ENCODE data around the gene ADSL. TPM values are rescaled to one million over a fixed set of nuclear protein-coding genes. Genes with fewer than 3 reads are reported as not detected.

ADSL gene
- total and polyA plus RNA-seq, 11 donors = 35.5 to 131 (median 52.0) TPM

DNA sequence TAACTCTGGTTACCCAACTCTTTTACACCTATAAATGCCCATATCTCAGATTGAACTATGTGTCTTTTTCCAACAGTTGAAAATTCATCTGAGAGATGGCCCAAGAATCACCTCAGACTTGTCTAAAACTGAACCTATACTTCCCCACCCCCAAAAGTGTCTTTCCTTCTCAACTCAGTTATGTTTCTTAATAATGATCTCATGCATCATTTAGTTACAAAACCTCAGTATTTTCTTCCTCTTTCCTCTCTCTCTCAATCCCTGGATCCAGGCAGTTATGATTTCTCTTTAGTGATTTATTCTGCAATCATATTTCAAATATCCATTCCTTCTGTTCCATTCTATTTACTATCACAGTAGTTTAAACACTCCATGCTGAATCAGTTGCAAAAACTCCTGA lies 32.3 kb upstream of the ADSL start:
- TF ChIP-seq, protein P1, sequence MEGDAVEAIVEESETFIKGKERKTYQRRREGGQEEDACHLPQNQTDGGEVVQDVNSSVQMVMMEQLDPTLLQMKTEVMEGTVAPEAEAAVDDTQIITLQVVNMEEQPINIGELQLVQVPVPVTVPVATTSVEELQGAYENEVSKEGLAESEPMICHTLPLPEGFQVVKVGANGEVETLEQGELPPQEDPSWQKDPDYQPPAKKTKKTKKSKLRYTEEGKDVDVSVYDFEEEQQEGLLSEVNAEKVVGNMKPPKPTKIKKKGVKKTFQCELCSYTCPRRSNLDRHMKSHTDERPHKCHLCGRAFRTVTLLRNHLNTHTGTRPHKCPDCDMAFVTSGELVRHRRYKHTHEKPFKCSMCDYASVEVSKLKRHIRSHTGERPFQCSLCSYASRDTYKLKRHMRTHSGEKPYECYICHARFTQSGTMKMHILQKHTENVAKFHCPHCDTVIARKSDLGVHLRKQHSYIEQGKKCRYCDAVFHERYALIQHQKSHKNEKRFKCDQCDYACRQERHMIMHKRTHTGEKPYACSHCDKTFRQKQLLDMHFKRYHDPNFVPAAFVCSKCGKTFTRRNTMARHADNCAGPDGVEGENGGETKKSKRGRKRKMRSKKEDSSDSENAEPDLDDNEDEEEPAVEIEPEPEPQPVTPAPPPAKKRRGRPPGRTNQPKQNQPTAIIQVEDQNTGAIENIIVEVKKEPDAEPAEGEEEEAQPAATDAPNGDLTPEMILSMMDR (IDR thresholded peaks at IDR 0.05) = no peak
- TF ChIP-seq POLR2A (IDR thresholded peaks at IDR 0.05) = no peak
- Histone ChIP-seq H3K36me3 (peaks cover 0 to 100% (median 100%) of the 10 kb centered on the region in 9 donors), H3K4me1 (peaks cover 0 to 18% (median 0%) of the 10 kb centered on the region in 12 donors), H3K9me3 (no peaks in the 10 kb centered on the region), H3K4me3 (no peak overlapping the region), H3K27me3 (no peaks in the 10 kb centered on the region), H3K27ac (no peak overlapping the region)
- intact Hi-C loops (cut with DNase I) = no loop called here
- no peak for ATAC-seq
- DNase-seq = no peak

DNA sequence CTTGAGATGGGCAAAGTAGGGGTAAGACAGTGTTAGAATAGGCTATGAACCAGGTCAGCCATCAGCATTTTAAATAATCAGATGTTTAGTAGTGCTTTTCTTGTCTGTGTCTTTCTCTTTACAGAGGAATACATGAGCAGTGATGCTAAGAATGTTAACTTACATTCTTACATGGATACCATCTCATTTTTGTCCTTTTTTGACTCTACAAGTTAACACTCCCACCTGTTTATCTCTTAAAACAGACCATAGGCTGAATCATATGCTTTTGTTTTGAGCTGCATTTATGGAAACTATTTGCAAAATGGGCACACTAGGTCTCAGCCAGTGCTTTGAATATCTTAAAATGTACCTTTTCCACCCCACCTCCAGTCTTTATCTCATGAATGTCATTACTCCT lies 25.6 kb upstream of the ADSL start:
- Histone ChIP-seq H3K27me3 (no peaks in the 10 kb centered on the region), H3K27ac (no peak overlapping the region), H3K9me3 (no peaks in the 10 kb centered on the region), H3K4me3 (no peak overlapping the region), H3K36me3 (peaks cover 0 to 100% (median 94%) of the 10 kb centered on the region in 9 donors), H3K4me1 (no peaks in the 10 kb centered on the region)
- intact Hi-C loops (cut with DNase I) = loop anchor here in 1 of 10 donors (5.0 kb wide), 1 partner anchor 33 kb away; no protein-coding TSS in a partner anchor
- DNase-seq (no peak), ATAC-seq (no peak)
- TF ChIP-seq POLR2A (IDR thresholded peaks at IDR 0.05) = no peak
- TF ChIP-seq, protein P1 (IDR thresholded peaks at IDR 0.05) = no peak

DNA sequence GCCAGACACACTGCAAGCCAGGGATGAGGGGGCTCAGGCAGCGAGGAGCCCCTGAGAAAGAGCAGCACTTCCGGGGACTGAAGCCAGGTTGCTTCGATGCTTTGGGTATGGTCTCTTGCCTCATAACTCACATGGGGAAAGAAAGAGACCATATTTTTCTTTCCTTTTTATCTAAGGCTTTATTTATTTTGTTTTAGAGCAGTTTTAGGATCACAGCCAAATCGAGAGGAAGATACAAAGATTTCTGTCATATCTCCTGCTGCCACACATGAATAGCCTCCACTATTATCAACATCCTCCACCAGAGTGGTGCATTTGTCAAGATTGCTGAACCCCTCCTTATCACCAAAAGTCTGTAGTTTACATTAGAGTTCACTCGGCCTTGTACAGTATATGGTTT lies 24.3 kb upstream of the ADSL start:
- ATAC-seq = no peak
- TF ChIP-seq, protein P1 (IDR thresholded peaks at IDR 0.05) = no peak
- TF ChIP-seq POLR2A (IDR thresholded peaks at IDR 0.05) = no peak
- 60 to 73% (median 69%) methylated on average over 5 of the region's 5 CpGs for WGBS, 4 donors
- intact Hi-C loops (cut with DNase I) = loop anchor here in 2 of 10 donors (2.0 to 5.0 kb wide), 2 partner anchors 35 kb away; no protein-coding TSS in a partner anchor
- no peaks in the 10 kb centered on the region for H3K9me3 ChIP-seq
- no peak overlapping the region for H3K27ac ChIP-seq
- DNase-seq = no peak
- H3K27me3 ChIP-seq = no peaks in the 10 kb centered on the region
- H3K36me3 ChIP-seq = peaks cover 0 to 98% (median 81%) of the 10 kb centered on the region in 9 donors
- peaks cover 0 to 13% (median 2%) of the 10 kb centered on the region in 12 donors for H3K4me1 ChIP-seq
- H3K4me3 ChIP-seq = no peak overlapping the region

DNA sequence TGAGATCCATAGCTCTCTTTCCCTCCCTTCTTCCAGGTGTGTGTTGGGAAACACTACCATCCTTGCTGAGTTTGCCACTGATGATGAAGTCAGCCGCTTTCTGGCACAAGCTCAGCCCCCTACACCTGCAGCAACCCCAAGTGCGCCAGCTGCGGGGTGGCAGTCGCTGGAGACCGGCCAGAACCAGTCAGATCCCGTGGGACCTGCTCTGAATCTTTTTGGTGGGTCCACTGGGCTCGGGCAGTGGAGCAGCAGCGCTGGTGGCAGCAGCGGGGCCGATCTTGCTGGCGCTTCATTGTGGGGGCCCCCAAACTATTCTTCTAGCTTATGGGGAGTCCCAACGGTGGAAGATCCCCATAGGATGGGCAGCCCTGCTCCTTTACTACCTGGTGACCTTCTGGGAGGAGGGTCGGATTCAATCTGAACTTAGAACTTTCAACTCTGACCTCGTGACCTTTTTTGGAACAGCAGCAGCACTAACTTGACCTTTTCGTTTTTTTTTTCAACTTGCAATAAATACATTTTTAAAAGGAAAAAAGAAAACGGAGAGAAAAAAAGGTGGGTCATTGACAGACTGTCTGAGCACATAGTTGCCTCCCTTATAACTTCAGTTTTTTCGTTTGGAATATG lies 23.4 kb upstream of the ADSL start:
- Histone ChIP-seq H3K27me3 (no peaks in the 10 kb centered on the region), H3K27ac (no peak overlapping the region), H3K9me3 (no peaks in the 10 kb centered on the region), H3K36me3 (peaks cover 0 to 96% (median 72%) of the 10 kb centered on the region in 9 donors), H3K4me3 (no peak overlapping the region), H3K4me1 (peaks cover 0 to 19% (median 4%) of the 10 kb centered on the region in 12 donors)
- intact Hi-C loops (cut with DNase I) = loop anchor here in 2 of 10 donors (2.0 to 5.0 kb wide), 2 partner anchors 36 kb away; no protein-coding TSS in a partner anchor
- no peak for DNase-seq
- TF ChIP-seq, protein P1 (IDR thresholded peaks at IDR 0.05) = no peak
- no peak for TF ChIP-seq POLR2A (IDR thresholded peaks at IDR 0.05)
- peak in 1 of 4 donors; percentile 16 for ATAC-seq
- 92 to 94% (median 93%) methylated on average over 15 to 17 of the region's 17 CpGs for WGBS, 4 donors
